Panc1 (cell line): ENCODE results near the gene PRKCA. TPM values are rescaled to one million over a fixed set of nuclear protein-coding genes. Genes with fewer than 3 reads are reported as not detected.

ENCODE experiments used
- ATAC-seq: fragments of 200-7000 bp; cut with Tn5 transposase; 2 replicates; pipeline ENCODE4 v1.9.1; 2020; ENCODE audit warnings: mild to moderate bottlenecking, moderate library complexity
- BruUV-seq: library from RNA; stranded (reverse); fragments of 400-500 nt; replicated peaks from 2 replicates; lab custom pipeline; 2021; lab: Mats Ljungman, UMichigan
- CTCF ChIA-PET: fragments of 300-600 bp; sonication (Branson Sonifier 250); formaldehyde crosslinking; loops from one replicate; lab custom pipeline; 2022; ENCODE audit warnings: antibody characterized with exemption; lab: Charles Lee
- POLR2A ChIA-PET: fragments of 300-600 bp; sonication (Branson Sonifier 250); formaldehyde crosslinking; loops from one replicate; lab custom pipeline; 2022; ENCODE audit warnings: antibody characterized with exemption; lab: Charles Lee
- DNase-seq: peaks from one replicate; pipeline ENCODE4 v3.0.0-alpha.2; 2010; ENCODE audit warnings: low read depth, low spot score
- H3K27ac ChIP-seq: 2 replicates; pipeline ENCODE4 v1.5.1; 2011; ENCODE audit warnings: mild to moderate bottlenecking, low read length, inconsistent platforms
- H3K27me3 ChIP-seq: fragments of 200-500 bp; sonication (Bioruptor generic); 2 replicates; pipeline ENCODE4 v1.6.0; 2014; ENCODE audit warnings: low read length, inconsistent platforms; ENCODE audit not compliant: control insufficient read depth, insufficient read depth
- H3K36me3 ChIP-seq: fragments of 200-500 bp; sonication (Bioruptor generic); 2 replicates; pipeline ENCODE4 v1.5.1; 2014; ENCODE audit warnings: inconsistent platforms, mild to moderate bottlenecking, low read length, moderate library complexity; ENCODE audit not compliant: control insufficient read depth, insufficient read depth
- H3K4me1 ChIP-seq: 2 replicates; pipeline ENCODE4 v1.5.1; 2011; ENCODE audit warnings: inconsistent platforms, mild to moderate bottlenecking, low read length, moderate library complexity; ENCODE audit not compliant: control insufficient read depth, insufficient read depth
- H3K4me3 ChIP-seq, 2 experiments: 2 replicates each; pipeline ENCODE4 v1.5.1; 2011 to 2012; ENCODE audit warnings: low read depth in 2 of 2, low read length in 2 of 2, mild to moderate bottlenecking in 2 of 2, inconsistent platforms in 1 of 2, moderate library complexity in 1 of 2
- H3K9me3 ChIP-seq: fragments of 200-500 bp; sonication (Bioruptor generic); 2 replicates; pipeline ENCODE4 v1.5.1; 2014; ENCODE audit warnings: low read depth, mild to moderate bottlenecking, inconsistent platforms, low read length, moderate library complexity; ENCODE audit not compliant: control insufficient read depth, insufficient read depth
- POLR2AphosphoS5 ChIP-seq: IDR thresholded peaks from 2 replicates; pipeline ENCODE4 v1.6.1; 2012; ENCODE audit warnings: mild to moderate bottlenecking, low read depth, low read length, moderate library complexity
- SIN3A ChIP-seq: IDR thresholded peaks from 2 replicates; pipeline ENCODE4 v1.6.1; 2012; ENCODE audit warnings: low read depth, mild to moderate bottlenecking, low read length, moderate library complexity, borderline replicate concordance; ENCODE audit not compliant: insufficient read depth
- TCF7L2 ChIP-seq: IDR thresholded peaks from 2 replicates; pipeline ENCODE4 v1.6.1; 2011; ENCODE audit warnings: mild to moderate bottlenecking, low read depth, low read length, inconsistent platforms
- in situ Hi-C: cut with HindIII; loops from 2 replicates; pipeline ENCODE4 v1.10.0; 2016; ENCODE audit warnings: low sequenced_read_pairs, low pct_unique_long_range_greater_than_20kb
- intact Hi-C: fragments of 100-400 bp; cut with micrococcal nuclease; formaldehyde crosslinking; loops from one replicate; pipeline ENCODE4 v1.10.0; 2022; ENCODE audit not compliant: unreplicated experiment
- total RNA-seq: library from RNA; stranded (reverse); gene quantifications from one replicate; pipeline ENCODE4 v1.2.1, GENCODE V29; 2021; ENCODE audit not compliant: unreplicated experiment
- TF ChIP-seq, protein P1 (sequence below), 2 experiments: IDR thresholded peaks; 2 replicates each; pipeline ENCODE4 v1.6.1; 2011 to 2012; ENCODE audit warnings: low read depth in 2 of 2, control low read depth in 1 of 2, low read length in 1 of 2, mild to moderate bottlenecking in 1 of 2, moderate library complexity in 1 of 2; ENCODE audit not compliant: insufficient read depth in 1 of 2
- TF ChIP-seq, protein P2 (sequence below): fragments of 450-650 bp; IDR thresholded peaks from 2 replicates; pipeline ENCODE4 v1.5.1; 2017; ENCODE audit warnings: mild to moderate bottlenecking

The PRKCA gene
- total RNA-seq, 1 experiment from 2014 or later = 53.0 TPM

- intact Hi-C loops = no loop called here
- Histone ChIP-seq H3K27me3 (no peaks in the 10 kb centered on the region), H3K4me3 (no peak overlapping the region), H3K27ac (no peak overlapping the region), H3K36me3 (no peaks in the 10 kb centered on the region), H3K9me3 (no peaks in the 10 kb centered on the region), H3K4me1 (no peaks in the 10 kb centered on the region)
- POLR2A ChIA-PET = no interaction called here
- CTCF ChIA-PET = no interaction called here
- in situ Hi-C loops = no loop called here
- DNase-seq (no peak), ATAC-seq (no peak)
- TF ChIP-seq, protein P1, sequence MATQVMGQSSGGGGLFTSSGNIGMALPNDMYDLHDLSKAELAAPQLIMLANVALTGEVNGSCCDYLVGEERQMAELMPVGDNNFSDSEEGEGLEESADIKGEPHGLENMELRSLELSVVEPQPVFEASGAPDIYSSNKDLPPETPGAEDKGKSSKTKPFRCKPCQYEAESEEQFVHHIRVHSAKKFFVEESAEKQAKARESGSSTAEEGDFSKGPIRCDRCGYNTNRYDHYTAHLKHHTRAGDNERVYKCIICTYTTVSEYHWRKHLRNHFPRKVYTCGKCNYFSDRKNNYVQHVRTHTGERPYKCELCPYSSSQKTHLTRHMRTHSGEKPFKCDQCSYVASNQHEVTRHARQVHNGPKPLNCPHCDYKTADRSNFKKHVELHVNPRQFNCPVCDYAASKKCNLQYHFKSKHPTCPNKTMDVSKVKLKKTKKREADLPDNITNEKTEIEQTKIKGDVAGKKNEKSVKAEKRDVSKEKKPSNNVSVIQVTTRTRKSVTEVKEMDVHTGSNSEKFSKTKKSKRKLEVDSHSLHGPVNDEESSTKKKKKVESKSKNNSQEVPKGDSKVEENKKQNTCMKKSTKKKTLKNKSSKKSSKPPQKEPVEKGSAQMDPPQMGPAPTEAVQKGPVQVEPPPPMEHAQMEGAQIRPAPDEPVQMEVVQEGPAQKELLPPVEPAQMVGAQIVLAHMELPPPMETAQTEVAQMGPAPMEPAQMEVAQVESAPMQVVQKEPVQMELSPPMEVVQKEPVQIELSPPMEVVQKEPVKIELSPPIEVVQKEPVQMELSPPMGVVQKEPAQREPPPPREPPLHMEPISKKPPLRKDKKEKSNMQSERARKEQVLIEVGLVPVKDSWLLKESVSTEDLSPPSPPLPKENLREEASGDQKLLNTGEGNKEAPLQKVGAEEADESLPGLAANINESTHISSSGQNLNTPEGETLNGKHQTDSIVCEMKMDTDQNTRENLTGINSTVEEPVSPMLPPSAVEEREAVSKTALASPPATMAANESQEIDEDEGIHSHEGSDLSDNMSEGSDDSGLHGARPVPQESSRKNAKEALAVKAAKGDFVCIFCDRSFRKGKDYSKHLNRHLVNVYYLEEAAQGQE (IDR thresholded peaks at IDR 0.05; ENCODE audit: insufficient read depth in 1 of 2, low read depth in 2 of 2, low read length in 1 of 2) = no peak
- no peak for TF ChIP-seq TCF7L2
- TF ChIP-seq, protein P2, sequence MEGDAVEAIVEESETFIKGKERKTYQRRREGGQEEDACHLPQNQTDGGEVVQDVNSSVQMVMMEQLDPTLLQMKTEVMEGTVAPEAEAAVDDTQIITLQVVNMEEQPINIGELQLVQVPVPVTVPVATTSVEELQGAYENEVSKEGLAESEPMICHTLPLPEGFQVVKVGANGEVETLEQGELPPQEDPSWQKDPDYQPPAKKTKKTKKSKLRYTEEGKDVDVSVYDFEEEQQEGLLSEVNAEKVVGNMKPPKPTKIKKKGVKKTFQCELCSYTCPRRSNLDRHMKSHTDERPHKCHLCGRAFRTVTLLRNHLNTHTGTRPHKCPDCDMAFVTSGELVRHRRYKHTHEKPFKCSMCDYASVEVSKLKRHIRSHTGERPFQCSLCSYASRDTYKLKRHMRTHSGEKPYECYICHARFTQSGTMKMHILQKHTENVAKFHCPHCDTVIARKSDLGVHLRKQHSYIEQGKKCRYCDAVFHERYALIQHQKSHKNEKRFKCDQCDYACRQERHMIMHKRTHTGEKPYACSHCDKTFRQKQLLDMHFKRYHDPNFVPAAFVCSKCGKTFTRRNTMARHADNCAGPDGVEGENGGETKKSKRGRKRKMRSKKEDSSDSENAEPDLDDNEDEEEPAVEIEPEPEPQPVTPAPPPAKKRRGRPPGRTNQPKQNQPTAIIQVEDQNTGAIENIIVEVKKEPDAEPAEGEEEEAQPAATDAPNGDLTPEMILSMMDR = no peak
- no peak for TF ChIP-seq POLR2AphosphoS5
- no peak for TF ChIP-seq SIN3A
- no TSS peak for BruUV-seq
These were observed 333.7 kb downstream of the PRKCA start for GRCh38 chr17:66636111-66636510.

DNA sequence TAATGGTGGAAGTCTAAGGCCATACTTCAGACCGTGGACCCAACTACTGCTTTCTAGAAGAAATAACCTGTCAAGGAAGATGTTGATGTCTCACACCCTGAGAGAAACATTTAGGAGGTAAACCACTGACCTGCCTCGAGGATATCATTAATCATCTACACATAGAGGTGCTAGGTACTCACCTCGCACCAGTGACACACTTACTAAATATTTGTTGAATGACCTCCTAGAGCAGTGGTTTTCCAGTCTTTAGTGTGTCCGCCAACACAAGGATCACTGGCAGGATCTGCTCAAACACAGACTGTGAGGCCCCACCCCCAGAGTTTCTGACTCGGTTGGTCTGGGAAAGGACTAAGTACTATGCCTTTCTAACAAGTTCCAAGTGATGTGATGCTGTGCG, 335.1 kb downstream of the PRKCA start:
- Histone ChIP-seq H3K36me3 (no peaks in the 10 kb centered on the region), H3K27ac (no peak overlapping the region), H3K27me3 (no peaks in the 10 kb centered on the region), H3K4me3 (no peak overlapping the region), H3K4me1 (no peaks in the 10 kb centered on the region), H3K9me3 (no peaks in the 10 kb centered on the region)
- in situ Hi-C loops = no loop called here
- POLR2A ChIA-PET = no interaction called here
- no TSS peak for BruUV-seq
- ATAC-seq = no peak
- TF ChIP-seq POLR2AphosphoS5 (no peak), SIN3A (no peak), TCF7L2 (no peak)
- TF ChIP-seq, protein P2 = no peak
- TF ChIP-seq, protein P1 (IDR thresholded peaks at IDR 0.05; ENCODE audit: insufficient read depth in 1 of 2, low read depth in 2 of 2, low read length in 1 of 2) = no peak
- CTCF ChIA-PET = no interaction called here
- DNase-seq = no peak
- intact Hi-C loops = no loop called here
